Naive thymus-derived CD4-positive, alpha-beta T cell (primary cell): ENCODE data around the gene KCNK10. TPM values are rescaled to one million over a fixed set of nuclear protein-coding genes. Genes with fewer than 3 reads are reported as not detected.

Experiments used
- ATAC-seq: fragments of 150-1000 bp; cut with Tn5 transposase; 2 replicates; pipeline ENCODE4 v1.10.0; 2021; ENCODE audit warnings: mild to moderate bottlenecking, moderate library complexity
- CTCF ChIA-PET: fragments of 350-600 bp; sonication (Branson Sonifier 250); formaldehyde crosslinking; loops from one replicate; lab custom pipeline; 2021; ENCODE audit warnings: antibody characterized with exemption; lab: Charles Lee
- POLR2A ChIA-PET: fragments of 350-600 bp; sonication (Branson Sonifier 250); formaldehyde crosslinking; loops from one replicate; lab custom pipeline; 2021; ENCODE audit warnings: antibody characterized with exemption, inconsistent platforms; lab: Charles Lee
- DNase-seq, 9 donors: peaks; one replicate each; pipeline versions ENCODE4 v3.0.0 to v3.0.0-alpha.2; 2020 to 2022; ENCODE audit warnings: mixed read lengths in 1 of 9
- H3K27ac ChIP-seq: one replicate; pipeline ENCODE4 v1.7.0; 2013; ENCODE audit warnings: mild to moderate bottlenecking, low read depth, low read length, moderate library complexity
- H3K27me3 ChIP-seq, 2 donors: one replicate each; pipeline ENCODE4 v1.7.0; 2013; ENCODE audit warnings: low read length in 2 of 2, mild to moderate bottlenecking in 2 of 2, moderate library complexity in 2 of 2; ENCODE audit not compliant: control insufficient read depth in 2 of 2, insufficient read depth in 2 of 2
- H3K36me3 ChIP-seq, 3 experiments: 1 replicate in 2 of 3; 2 replicates in 1 of 3; pipeline ENCODE4 v1.7.0; 2013; ENCODE audit warnings: low read length in 3 of 3, mild to moderate bottlenecking in 3 of 3, moderate library complexity in 1 of 3; ENCODE audit not compliant: insufficient read depth in 3 of 3, control insufficient read depth in 2 of 3
- H3K4me1 ChIP-seq, 2 donors: one replicate each; pipeline ENCODE4 v1.7.0; 2013; ENCODE audit warnings: low read length in 2 of 2, mild to moderate bottlenecking in 2 of 2, moderate library complexity in 1 of 2; ENCODE audit not compliant: control insufficient read depth in 2 of 2, insufficient read depth in 2 of 2
- H3K4me3 ChIP-seq: 2 replicates; pipeline ENCODE4 v1.7.0; 2013; ENCODE audit warnings: mild to moderate bottlenecking, low read length
- H3K9me3 ChIP-seq, 3 experiments: 1 replicate in 2 of 3; 2 replicates in 1 of 3; pipeline ENCODE4 v1.7.0; 2013; ENCODE audit warnings: low read length in 3 of 3; ENCODE audit not compliant: control insufficient read depth in 2 of 3
- H3K27ac Mint-ChIP-seq, 9 donors: one replicate each; pipeline ENCODE4 v1.8.0; 2020 to 2022; ENCODE audit warnings: mixed read lengths in 9 of 9, mild to moderate bottlenecking in 8 of 9, moderate library complexity in 5 of 9, inconsistent platforms in 2 of 9
- H3K27me3 Mint-ChIP-seq, 5 donors: one replicate each; pipeline ENCODE4 v1.8.0; 2021 to 2022; ENCODE audit warnings: mixed read lengths in 5 of 5, mild to moderate bottlenecking in 1 of 5
- H3K36me3 Mint-ChIP-seq, 5 donors: one replicate each; pipeline ENCODE4 v1.8.0; 2020 to 2022; ENCODE audit warnings: mixed read lengths in 5 of 5, mild to moderate bottlenecking in 3 of 5, inconsistent platforms in 1 of 5
- H3K4me1 Mint-ChIP-seq, 7 donors: one replicate each; pipeline ENCODE4 v1.8.0; 2020 to 2022; ENCODE audit warnings: mixed read lengths in 7 of 7, mild to moderate bottlenecking in 3 of 7, inconsistent platforms in 1 of 7
- H3K4me3 Mint-ChIP-seq, 10 donors: one replicate each; pipeline ENCODE4 v1.8.0; 2020 to 2022; ENCODE audit warnings: mild to moderate bottlenecking in 10 of 10, mixed read lengths in 10 of 10, moderate library complexity in 6 of 10, inconsistent platforms in 2 of 10
- H3K9me3 Mint-ChIP-seq, 11 donors: one replicate each; pipeline ENCODE4 v1.8.0; 2020 to 2022; ENCODE audit warnings: mixed read lengths in 11 of 11, mild to moderate bottlenecking in 4 of 11, inconsistent platforms in 1 of 11, moderate library complexity in 1 of 11
- intact Hi-C, 2 donors: fragments of 100-400 bp; cut with micrococcal nuclease; formaldehyde crosslinking; loops; one replicate each; pipeline ENCODE4 v1.15.1; 2023
- polyA plus RNA-seq, 2 donors: library from polyadenylated mRNA; unstranded; fragments of 300-500 nt; fragmentation: Illumina TruSeq; gene quantifications; one replicate each; pipeline ENCODE4 v1.2.3, GENCODE V29; 2021
- total RNA-seq, 6 experiments: library from RNA in 5 of 6; stranded (reverse) in 5 of 6; gene quantifications; 1 replicate in 5 of 6; 2 replicates in 1 of 6; pipeline ENCODE4 v1.2.3 and lab custom pipeline; 2021 to 2026

KCNK10 gene
- total and polyA plus RNA-seq, 7 experiments from 2014 or later: 0.10 to 0.21 TPM; not detected in 5

GRCh38 chr14:88252498-88252897 lies 70.6 kb downstream of the KCNK10 start:
- Histone ChIP-seq H3K9me3 (no peaks in the 10 kb centered on the region), H3K27me3 (no peaks in the 10 kb centered on the region), H3K36me3 (no peaks in the 10 kb centered on the region), H3K27ac (no peak overlapping the region), H3K4me3 (no peak overlapping the region), H3K4me1 (no peaks in the 10 kb centered on the region)
- ATAC-seq (no peak), DNase-seq (no peak)
- CTCF ChIA-PET: no interaction called here
- Mint-ChIP-seq H3K4me3 (no peak overlapping the region), H3K9me3 (peaks cover 0 to 2% (median 0%) of the 10 kb centered on the region in 11 donors), H3K4me1 (no peaks in the 10 kb centered on the region), H3K27ac (no peak overlapping the region), H3K27me3 (peaks cover 3 to 57% (median 26%) of the 10 kb centered on the region in 5 donors), H3K36me3 (no peaks in the 10 kb centered on the region)
- POLR2A ChIA-PET: no interaction called here
- intact Hi-C loops: no loop called here

GRCh38 chr14:88251650-88252049 lies 71.4 kb downstream of the KCNK10 start:
- Mint-ChIP-seq H3K27ac (no peak overlapping the region), H3K36me3 (no peaks in the 10 kb centered on the region), H3K4me3 (no peak overlapping the region), H3K9me3 (peaks cover 0 to 2% (median 0%) of the 10 kb centered on the region in 11 donors), H3K4me1 (no peaks in the 10 kb centered on the region), H3K27me3 (peaks cover 3 to 57% (median 26%) of the 10 kb centered on the region in 5 donors)
- DNase-seq: no peak
- H3K27me3 ChIP-seq: no peaks in the 10 kb centered on the region
- no peak overlapping the region for H3K4me3 ChIP-seq
- no peaks in the 10 kb centered on the region for H3K9me3 ChIP-seq
- intact Hi-C loops: no loop called here
- no peak for ATAC-seq
- no peaks in the 10 kb centered on the region for H3K4me1 ChIP-seq
- POLR2A ChIA-PET: no interaction called here
- H3K27ac ChIP-seq: no peak overlapping the region
- no peaks in the 10 kb centered on the region for H3K36me3 ChIP-seq
- CTCF ChIA-PET: no interaction called here

DNA sequence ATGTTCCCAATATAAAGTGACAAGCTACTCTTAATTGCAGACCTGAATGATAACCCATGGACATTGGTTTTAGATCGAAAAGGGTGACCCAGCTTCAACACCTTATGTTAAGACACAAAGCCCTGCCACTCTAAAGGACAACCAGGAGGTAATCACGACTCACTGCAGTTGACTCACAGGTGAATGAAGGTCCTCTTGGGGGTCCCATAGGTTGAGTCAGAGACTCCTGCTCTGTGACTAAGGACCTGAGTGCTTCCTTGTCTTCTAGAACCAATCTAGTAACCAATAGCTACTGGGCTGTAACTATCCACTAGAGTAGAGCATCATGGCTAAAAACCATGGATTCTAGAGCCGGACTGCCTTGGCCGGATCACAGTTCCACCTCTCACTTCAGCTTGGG lies 73.8 kb downstream of the KCNK10 start:
- intact Hi-C loops: no loop called here
- Mint-ChIP-seq H3K4me3 (no peak overlapping the region), H3K27ac (no peak overlapping the region), H3K27me3 (peaks cover 3 to 63% (median 40%) of the 10 kb centered on the region in 5 donors), H3K9me3 (peaks cover 0 to 3% (median 0%) of the 10 kb centered on the region in 11 donors), H3K4me1 (no peaks in the 10 kb centered on the region), H3K36me3 (no peaks in the 10 kb centered on the region)
- CTCF ChIA-PET: no interaction called here
- no peaks in the 10 kb centered on the region for H3K9me3 ChIP-seq
- H3K4me3 ChIP-seq: no peak overlapping the region
- H3K4me1 ChIP-seq: no peaks in the 10 kb centered on the region
- H3K27ac ChIP-seq: no peak overlapping the region
- no peaks in the 10 kb centered on the region for H3K36me3 ChIP-seq
- no peak for DNase-seq
- POLR2A ChIA-PET: no interaction called here
- H3K27me3 ChIP-seq: no peaks in the 10 kb centered on the region
- ATAC-seq: no peak

GRCh38 chr14:88248606-88249005 lies 74.5 kb downstream of the KCNK10 start:
- Histone ChIP-seq H3K27ac (no peak overlapping the region), H3K4me3 (no peak overlapping the region), H3K9me3 (no peaks in the 10 kb centered on the region), H3K36me3 (no peaks in the 10 kb centered on the region), H3K4me1 (no peaks in the 10 kb centered on the region), H3K27me3 (no peaks in the 10 kb centered on the region)
- ATAC-seq: no peak
- intact Hi-C loops: no loop called here
- peaks cover 0 to 3% (median 0%) of the 10 kb centered on the region in 11 donors for H3K9me3 Mint-ChIP-seq
- H3K4me3 Mint-ChIP-seq: no peak overlapping the region
- POLR2A ChIA-PET: no interaction called here
- no peaks in the 10 kb centered on the region for H3K4me1 Mint-ChIP-seq
- H3K27me3 Mint-ChIP-seq: peaks cover 3 to 56% (median 37%) of the 10 kb centered on the region in 5 donors
- H3K36me3 Mint-ChIP-seq: no peaks in the 10 kb centered on the region
- CTCF ChIA-PET: no interaction called here
- H3K27ac Mint-ChIP-seq: no peak overlapping the region
- DNase-seq: no peak

DNA sequence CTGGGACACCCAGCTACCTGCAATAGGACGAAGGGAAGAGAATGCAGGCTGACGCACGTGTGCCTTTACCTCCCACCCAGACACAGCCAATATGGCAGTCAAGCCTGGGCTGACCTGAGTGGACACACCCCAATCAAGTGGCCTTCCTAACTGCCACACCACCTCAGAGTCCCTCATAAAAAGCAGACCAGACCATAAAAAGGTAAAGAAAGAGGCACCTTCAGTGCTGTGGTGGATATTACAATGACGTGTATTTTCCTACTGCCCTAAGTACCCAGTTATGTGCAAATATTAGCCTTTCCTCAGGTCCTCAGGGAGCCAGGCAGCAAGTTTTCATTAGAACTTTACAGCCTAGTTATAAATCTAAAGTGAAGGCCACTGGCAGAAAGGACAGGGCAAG lies 75.8 kb downstream of the KCNK10 start:
- Mint-ChIP-seq H3K27ac (no peak overlapping the region), H3K36me3 (no peaks in the 10 kb centered on the region), H3K4me3 (no peak overlapping the region), H3K9me3 (peaks cover 0 to 3% (median 0%) of the 10 kb centered on the region in 11 donors), H3K27me3 (peaks cover 3 to 49% (median 34%) of the 10 kb centered on the region in 5 donors), H3K4me1 (no peaks in the 10 kb centered on the region)
- intact Hi-C loops: no loop called here
- DNase-seq (no peak), ATAC-seq (no peak)
- Histone ChIP-seq H3K27ac (no peak overlapping the region), H3K4me1 (no peaks in the 10 kb centered on the region), H3K4me3 (no peak overlapping the region), H3K27me3 (no peaks in the 10 kb centered on the region), H3K9me3 (no peaks in the 10 kb centered on the region), H3K36me3 (no peaks in the 10 kb centered on the region)
- ChIA-PET CTCF (no interaction called here), POLR2A (no interaction called here)

DNA sequence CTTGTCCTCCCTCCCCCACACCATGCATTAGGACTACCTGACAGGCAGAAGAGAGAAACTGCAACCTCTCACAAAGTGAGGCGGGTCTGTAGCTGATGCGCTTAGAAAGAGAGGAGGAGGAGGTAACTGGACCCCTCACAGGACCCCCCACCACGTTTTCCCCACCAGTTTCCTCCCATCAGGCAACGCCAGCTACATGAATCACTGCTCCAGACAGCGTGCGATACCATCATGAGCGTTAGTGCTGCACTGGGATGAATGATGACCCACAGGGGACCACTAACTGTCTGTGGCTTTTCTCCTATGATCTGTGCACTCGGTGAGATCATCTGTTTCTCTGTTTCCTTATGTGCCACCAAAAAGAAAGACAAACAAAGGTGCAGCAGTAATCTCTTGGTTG lies 77.7 kb downstream of the KCNK10 start:
- POLR2A ChIA-PET: no interaction called here
- Histone ChIP-seq H3K9me3 (no peaks in the 10 kb centered on the region), H3K36me3 (no peaks in the 10 kb centered on the region), H3K4me1 (no peaks in the 10 kb centered on the region), H3K27me3 (no peaks in the 10 kb centered on the region), H3K27ac (no peak overlapping the region), H3K4me3 (no peak overlapping the region)
- Mint-ChIP-seq H3K27me3 (peaks cover 5 to 54% (median 36%) of the 10 kb centered on the region in 5 donors), H3K4me3 (no peak overlapping the region), H3K4me1 (peaks cover 0 to 2% (median 0%) of the 10 kb centered on the region in 7 donors), H3K9me3 (peaks cover 0 to 3% (median 0%) of the 10 kb centered on the region in 11 donors), H3K27ac (no peak overlapping the region), H3K36me3 (no peaks in the 10 kb centered on the region)
- ATAC-seq: no peak
- intact Hi-C loops: no loop called here
- DNase-seq: no peak
- CTCF ChIA-PET: interaction anchor here (0.6 kb wide), 1 partner anchor 16 kb away, joined by 3 read pairs; no protein-coding TSS in a partner anchor

DNA sequence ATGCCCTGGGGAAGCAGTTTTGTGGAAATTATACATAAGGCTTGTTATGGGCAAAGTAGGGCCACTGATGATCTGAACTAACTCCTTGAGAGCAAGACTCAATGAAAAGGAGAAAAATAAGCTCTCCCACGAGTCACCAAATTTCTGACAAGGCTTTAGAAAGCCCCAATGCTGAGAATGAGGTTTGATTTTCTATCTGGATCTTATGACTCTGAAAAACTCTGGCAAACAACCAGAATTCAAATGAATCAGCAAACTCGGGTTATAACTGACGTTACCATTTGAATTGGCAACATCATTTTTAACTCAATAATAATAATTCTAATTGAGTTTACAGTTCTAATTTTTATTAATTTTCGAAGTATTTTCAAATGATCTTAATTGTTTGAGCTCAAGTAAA lies 79.1 kb downstream of the KCNK10 start:
- CTCF ChIA-PET: interaction anchor here (0.5 kb wide), 1 partner anchor 8 kb away, joined by 3 read pairs; no protein-coding TSS in a partner anchor
- no peak overlapping the region for H3K27ac ChIP-seq
- Mint-ChIP-seq H3K9me3 (peaks cover 0 to 3% (median 0%) of the 10 kb centered on the region in 11 donors), H3K27ac (no peak overlapping the region), H3K36me3 (no peaks in the 10 kb centered on the region), H3K27me3 (peaks cover 3 to 48% (median 40%) of the 10 kb centered on the region in 5 donors), H3K4me1 (peaks cover 0 to 2% (median 0%) of the 10 kb centered on the region in 7 donors), H3K4me3 (no peak overlapping the region)
- H3K9me3 ChIP-seq: no peaks in the 10 kb centered on the region
- H3K27me3 ChIP-seq: no peaks in the 10 kb centered on the region
- intact Hi-C loops: no loop called here
- no peaks in the 10 kb centered on the region for H3K36me3 ChIP-seq
- no peaks in the 10 kb centered on the region for H3K4me1 ChIP-seq
- DNase-seq (no peak), ATAC-seq (no peak)
- H3K4me3 ChIP-seq: no peak overlapping the region
- POLR2A ChIA-PET: no interaction called here
